A549 treated with AZD9567 at 1 μM for 4 hours (cell line): ENCODE data around the gene AGO3. TPM values are rescaled to one million over a fixed set of nuclear protein-coding genes. Genes with fewer than 3 reads are reported as not detected.

Experiments used
- total RNA-seq: library from RNA; stranded (reverse); fragments of 200-300 nt; extraction: Qiagen RNA extraction; gene quantifications from 5 replicates; pipeline ENCODE4 v1.2.3, GENCODE V29; 2022; ENCODE audit not compliant: insufficient read depth

The AGO3 gene
- total RNA-seq = 6.5 to 9.1 TPM (median 8.4 TPM) in 5 replicates

GRCh38 chr1:35930593-35931445, at the start of gene AGO3:
Gene AGO3 (plus strand): TSS chr1:35931105. CDS start chr1:35931427, 322 bp downstream.

GRCh38 chr1:35882945-35883634, 47.8 kb upstream of the AGO3 start, which contains the start of gene AGO1:
Gene AGO1 (plus strand): TSS chr1:35883209. CDS start chr1:35883422, 213 bp downstream.

GRCh38 chr1:36083635-36084496, 153.0 kb downstream of the AGO3 start, which contains the start of gene TEKT2:
Gene TEKT2 (plus strand): TSS chr1:36084094. CDS start chr1:36084922, 828 bp downstream.

GRCh38 chr1:36088577-36089392, 157.9 kb downstream of the AGO3 start, which contains the start of gene ADPRS:
Gene ADPRS (plus strand): TSS chr1:36088892. CDS start chr1:36088905, 13 bp downstream.

Other genes starting within 250 kb of the AGO3 start
- gene C1orf216, start 212.2 kb upstream of the AGO3 start, total RNA-seq = 11.2 to 14.3 TPM (median 14.2 TPM) in 5 replicates
- gene CLSPN, start 161.1 kb upstream of the AGO3 start, total RNA-seq = 9.8 to 16.2 TPM (median 11.0 TPM) in 5 replicates
- gene AGO4, start 123.1 kb upstream of the AGO3 start, total RNA-seq = 1.9 to 4.3 TPM (median 3.0 TPM) in 5 replicates
- gene AGO1, start 47.9 kb upstream of the AGO3 start, total RNA-seq = 3.0 to 4.4 TPM (median 4.3 TPM) in 5 replicates
- 0.09 TPM in 1 of 5 replicates, not detected in the others for gene TEKT2, start 153.0 kb downstream of the AGO3 start, total RNA-seq
- 29.2 to 35.5 TPM (median 33.0 TPM) in 5 replicates for gene ADPRS, start 157.8 kb downstream of the AGO3 start, total RNA-seq
- 0.05 to 0.14 TPM (median 0.12 TPM) in 4 of 5 replicates, not detected in the other for gene COL8A2, start 194.1 kb downstream of the AGO3 start, total RNA-seq
- gene TRAPPC3, start 218.4 kb downstream of the AGO3 start, total RNA-seq = 78.7 to 85.3 TPM (median 79.5 TPM) in 5 replicates
- gene MAP7D1, start 225.1 kb downstream of the AGO3 start, total RNA-seq = 145 to 193 TPM (median 186 TPM) in 5 replicates